Measurements from ENCODE around the gene SUPT4H1. TPM values are rescaled to one million over a fixed set of nuclear protein-coding genes. Genes with fewer than 3 reads are reported as not detected.
A peak's percentile ranks its signal among the peaks of the same experiment; 100 is the strongest.

The SUPT4H1 gene
- total and polyA plus RNA-seq, 9 of the 15 experiments (the other 6 are each of a cell fraction or from before 2014, with no cell fraction given) = 62.1 to 320 (median 117) TPM

DNA sequence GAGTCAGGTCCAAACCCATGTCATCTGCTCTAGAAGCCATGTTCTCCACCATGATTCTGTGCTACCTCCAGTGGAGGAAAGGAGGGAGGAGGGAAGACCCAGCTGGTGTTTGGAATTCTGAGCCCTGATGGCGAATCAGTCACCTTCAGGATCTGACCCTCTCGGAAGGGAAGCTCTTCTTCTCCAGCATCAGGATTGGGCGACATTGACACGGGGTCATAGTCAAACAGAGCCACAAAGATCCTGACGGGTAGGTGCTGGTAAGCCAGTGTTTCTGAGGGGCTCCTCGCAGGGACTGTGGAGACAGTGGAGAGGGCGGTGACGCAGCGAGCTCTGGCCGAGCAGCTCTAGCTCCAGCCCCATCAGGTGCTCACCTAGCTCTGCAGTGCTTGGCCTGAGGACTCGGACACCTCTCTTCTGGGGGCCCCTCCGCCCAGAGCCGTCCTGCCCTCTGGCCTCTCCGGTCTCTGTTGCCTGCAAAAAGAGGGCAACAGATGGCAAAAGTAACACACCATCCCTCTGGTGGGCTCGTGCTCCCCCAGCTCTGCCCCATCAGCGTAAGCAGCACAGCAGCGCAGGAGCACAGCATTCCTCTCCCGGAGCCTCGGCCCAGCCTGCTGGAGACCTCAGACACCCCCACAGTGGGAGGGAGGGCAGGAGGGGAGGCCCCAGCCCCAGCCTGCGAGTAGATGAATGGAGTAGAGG lies 44.4 kb downstream of the SUPT4H1 start:
- Histone ChIP-seq H2AFZ (ENCODE audit: low read depth, low read length) (no peak overlapping the region), H3K27ac (ENCODE audit: extremely low read depth, low read depth, low read length) (no peak overlapping the region), H3K36me3 (ENCODE audit: control insufficient read depth, insufficient read depth, low read length) (no peaks in the 10 kb centered on the region), H3K4me1 (replicated peaks in 1 of 2; ENCODE audit: control insufficient read depth in 2 of 2, insufficient read depth in 2 of 2, low read length in 2 of 2) (peaks cover 4 to 34% of the 10 kb centered on the region in 2 experiments; a peak in 2 of 5 replicates), H3K27me3 (ENCODE audit: control insufficient read depth in 2 of 2, insufficient read depth in 2 of 2, low read length in 2 of 2) (no peaks in the 10 kb centered on the region), H3K9me1 (ENCODE audit: control insufficient read depth, insufficient read depth, low read length) (peaks cover 11% of the 10 kb centered on the region), H3K9me3 (replicated peaks; ENCODE audit: control insufficient read depth, insufficient read depth, low read depth, low read length) (no peaks in the 10 kb centered on the region), H3K79me2 (ENCODE audit: control insufficient read depth, insufficient read depth, low read length) (no peaks in the 10 kb centered on the region), H4K20me1 (replicated peaks; ENCODE audit: control insufficient read depth, insufficient read depth, low read length) (no peaks in the 10 kb centered on the region), H3K4me2 (ENCODE audit: insufficient read depth, low read length) (no peak overlapping the region), H3K4me3 (no peak overlapping the region), H3K9ac (ENCODE audit: insufficient read depth in 1 of 2, low read depth in 2 of 2, low read length in 2 of 2) (peak overlapping the region in 1 of 2 experiments; percentile 60; a peak in 2 of 4 replicates)
- ATAC-seq (no peak), FAIRE-seq (no peak), DNase-seq (ENCODE audit: extremely low read depth in 1 of 4, low spot score in 3 of 4) (no peak)
- no TSS peak for BruUV-seq (replicated peaks)
- ChIA-PET CTCF (ENCODE audit: low intra/inter-chr PET ratio) (no interaction called here), POLR2A (interaction anchor here (0.9 to 1.2 kb wide), 3 partner anchors 15 to 182 kb away, joined by 3 read pairs; no protein-coding TSS in a partner anchor)
- in situ Hi-C loops (cut with MboI) (no loop called here), intact Hi-C loops (cut with micrococcal nuclease) (no loop called here)
- TF ChIP-seq ZNF24 (IDR thresholded peaks at IDR 0.05) = no peak
- TF ChIP-seq, protein P1, sequence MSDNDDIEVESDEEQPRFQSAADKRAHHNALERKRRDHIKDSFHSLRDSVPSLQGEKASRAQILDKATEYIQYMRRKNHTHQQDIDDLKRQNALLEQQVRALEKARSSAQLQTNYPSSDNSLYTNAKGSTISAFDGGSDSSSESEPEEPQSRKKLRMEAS (CRISPR knock-in tag; IDR thresholded peaks at IDR 0.05) = no peak
- TF ChIP-seq TFAP4 (CRISPR knock-in tag; IDR thresholded peaks at IDR 0.05; ENCODE audit: borderline replicate concordance) = no peak
- TF ChIP-seq KHSRP (IDR thresholded peaks at IDR 0.05) = no peak
- no peak for TF ChIP-seq ZNF655 (CRISPR knock-in tag; IDR thresholded peaks at IDR 0.05)
- 58% methylated on average over 19 of the region's 20 CpGs for WGBS (ENCODE audit: insufficient coverage, low coverage, missing lambda C conversion rate)
